Activated CD4-positive, CD25-positive, alpha-beta regulatory T cell treated with anti-CD3 and anti-CD28 coated beads, Interleukin-2, amount 50 U/mL, for 16 hours (primary cell): Measurements from ENCODE around the gene CAPSL.
"Not testable (repeated sequence)": the region's sequence is repeated elsewhere in the genome, so short reads cannot be mapped to it uniquely, and the experiment has no call there.

Experiments used
- DNase-seq: peaks from one replicate; pipeline ENCODE4 v3.0.0-alpha.2; 2020; ENCODE audit warnings: low read depth, low spot score

Gene CAPSL

DNA sequence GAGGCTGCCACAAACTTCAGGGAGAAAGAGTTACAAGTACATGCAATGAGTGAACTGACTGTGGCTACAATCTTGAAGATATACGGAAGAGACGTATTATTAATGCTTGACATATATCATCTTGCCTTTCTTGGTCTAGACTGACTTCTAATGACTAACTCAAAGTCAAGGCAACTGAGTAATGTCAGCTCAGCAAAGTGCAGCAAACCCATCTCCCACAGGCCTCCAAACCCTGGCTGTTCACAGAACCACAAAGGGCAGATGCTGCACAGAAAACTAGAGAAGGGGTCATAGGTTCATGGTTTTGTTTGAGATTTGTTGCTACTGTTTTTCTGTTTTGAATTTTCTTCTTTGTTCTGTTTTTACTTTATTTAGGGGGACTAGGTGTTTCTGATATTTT, 60.8 kb downstream of the CAPSL start:
- no peak for DNase-seq

- DNase-seq: no peak
Measured at GRCh38 chr5:35876922-35877321, 61.5 kb downstream of the CAPSL start.

GRCh38 chr5:35876454-35876853, 62.0 kb downstream of the CAPSL start:
- DNase-seq: no peak

DNA sequence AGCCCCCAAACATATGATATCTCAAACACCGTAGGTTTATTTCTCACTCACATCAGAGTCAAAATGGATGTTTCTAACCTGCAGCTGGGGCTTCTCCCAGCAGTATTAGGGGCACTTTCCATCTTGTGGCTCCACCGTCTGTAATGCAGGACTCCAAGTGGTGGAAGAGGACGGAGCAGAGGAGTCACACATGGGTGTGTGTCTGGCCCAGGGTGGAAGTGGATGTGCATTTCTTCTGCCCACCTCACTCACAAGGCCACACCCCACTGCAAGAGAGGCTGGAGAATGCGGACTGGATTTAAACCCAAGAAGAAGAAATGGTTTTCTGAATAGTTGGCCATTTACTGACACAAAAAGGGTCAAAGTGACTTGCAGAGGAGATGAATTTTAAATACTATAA, 67.8 kb downstream of the CAPSL start:
- no peak for DNase-seq

DNA sequence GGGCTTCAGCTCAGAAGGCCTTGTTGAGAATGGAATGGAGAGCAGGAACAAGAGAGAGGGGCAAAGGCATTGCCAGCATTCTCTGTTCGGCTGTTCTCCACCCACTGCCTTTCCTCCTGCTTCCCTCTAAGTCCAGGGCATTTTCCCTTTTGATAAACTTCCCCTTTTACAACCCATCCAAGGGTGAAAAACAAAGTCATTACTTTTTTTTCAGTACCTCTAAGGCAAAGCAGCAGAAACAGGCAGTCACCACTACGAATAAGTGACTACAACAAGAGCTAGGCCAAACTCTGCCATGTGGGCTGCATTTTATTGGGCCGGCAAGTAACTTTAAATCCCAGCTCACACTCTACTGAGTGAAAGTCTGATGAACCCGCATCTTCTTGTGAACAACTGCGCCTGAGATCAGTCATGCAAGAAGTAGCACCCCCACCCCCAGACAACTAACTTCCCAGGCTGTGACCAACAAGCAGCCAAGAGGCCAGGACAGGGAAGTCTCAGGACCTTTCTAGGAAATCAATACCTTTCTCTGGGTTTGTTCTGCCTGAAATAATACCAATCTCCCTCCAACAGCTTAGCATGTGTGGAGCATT, 68.6 kb downstream of the CAPSL start:
- DNase-seq: no peak

DNA sequence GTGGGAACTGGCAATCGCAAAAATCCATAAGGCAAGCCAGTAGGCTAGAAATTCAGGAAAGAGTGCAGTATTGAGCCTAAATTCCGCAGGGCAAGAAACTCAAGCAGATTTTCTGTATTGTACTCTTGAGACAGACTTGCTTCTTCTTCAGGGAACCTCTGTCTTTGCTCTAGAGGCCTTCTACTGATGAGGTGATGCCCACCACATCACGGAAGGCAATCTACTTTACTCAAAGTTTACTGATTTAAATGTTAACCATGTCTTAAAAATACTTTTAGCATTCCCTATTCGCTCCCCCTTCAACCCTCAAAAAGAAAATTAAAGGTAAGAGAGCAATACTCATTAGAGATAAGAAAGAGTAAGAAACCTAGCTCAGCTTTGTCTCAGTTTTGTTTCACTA, 70.4 kb downstream of the CAPSL start:
- DNase-seq: no peak

DNA sequence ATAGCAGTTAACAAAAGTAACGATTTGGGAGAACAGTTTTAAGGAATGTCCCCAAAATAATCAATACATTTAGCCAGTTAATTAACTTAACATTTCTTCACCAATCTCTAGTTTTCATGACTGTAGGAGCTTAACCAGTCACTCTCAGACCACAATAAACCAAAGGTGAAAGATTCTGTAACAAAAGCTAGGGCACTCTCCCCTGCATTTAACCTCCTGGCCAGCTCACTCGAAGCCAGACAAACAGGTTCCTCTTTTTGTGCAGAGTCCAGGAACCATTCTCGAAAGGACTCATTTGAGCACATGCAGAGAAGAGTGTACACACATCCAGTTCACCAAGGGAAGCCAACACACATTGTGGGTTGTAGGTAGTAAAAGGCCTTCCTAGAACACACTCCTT, 75.3 kb downstream of the CAPSL start:
- DNase-seq: no peak

- DNase-seq: no peak
Measured at GRCh38 chr5:35862126-35862525, 76.3 kb downstream of the CAPSL start.

DNA sequence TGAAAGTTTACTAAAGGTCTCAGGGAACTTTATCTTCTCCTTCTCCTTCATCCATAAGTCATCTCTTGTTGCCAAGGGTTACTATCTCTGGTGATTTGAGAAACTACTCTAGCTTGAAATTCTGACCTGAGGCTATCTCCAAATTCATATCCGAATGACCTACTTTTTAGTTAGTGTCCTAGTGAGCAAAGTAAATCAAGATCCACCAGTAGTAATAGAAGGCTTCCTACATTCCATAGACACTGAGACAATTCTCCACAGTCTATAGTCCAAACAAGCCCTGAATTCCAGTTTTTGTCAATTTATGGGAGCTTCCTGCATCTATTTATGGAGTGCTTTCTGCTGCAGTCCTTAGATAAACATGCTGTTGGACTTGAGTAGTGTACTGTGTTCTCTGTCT, 76.7 kb downstream of the CAPSL start:
- DNase-seq: no peak

- no peak for DNase-seq
Measured at GRCh38 chr5:35860686-35861085, 77.7 kb downstream of the CAPSL start.

DNA sequence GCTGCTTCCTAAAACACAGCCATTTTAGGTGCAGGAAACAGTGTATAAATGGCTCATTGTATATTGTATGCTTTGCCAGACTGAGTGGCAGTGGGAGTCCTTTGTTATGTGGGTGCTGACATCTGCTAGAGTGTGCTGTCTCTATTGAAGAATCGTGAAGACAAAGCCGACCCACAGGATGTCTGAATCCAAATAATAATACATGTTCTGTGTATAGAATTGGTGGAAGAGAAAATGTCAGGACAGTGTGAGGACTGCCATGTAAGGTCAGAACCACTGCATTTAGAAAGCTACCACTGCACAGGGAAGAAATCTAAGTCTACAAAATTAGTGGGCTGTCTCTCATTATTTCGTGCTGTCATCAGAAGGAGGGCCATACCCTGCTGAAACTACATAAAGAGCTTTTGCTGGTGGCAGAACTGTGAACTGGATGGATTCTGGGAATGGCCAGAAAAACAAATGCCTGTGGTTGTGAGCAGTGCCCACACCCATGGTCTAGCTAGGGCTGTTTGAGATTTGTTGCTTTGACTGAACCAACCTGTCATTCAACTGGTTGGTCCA, 79.2 kb downstream of the CAPSL start:
- DNase-seq: no peak

DNA sequence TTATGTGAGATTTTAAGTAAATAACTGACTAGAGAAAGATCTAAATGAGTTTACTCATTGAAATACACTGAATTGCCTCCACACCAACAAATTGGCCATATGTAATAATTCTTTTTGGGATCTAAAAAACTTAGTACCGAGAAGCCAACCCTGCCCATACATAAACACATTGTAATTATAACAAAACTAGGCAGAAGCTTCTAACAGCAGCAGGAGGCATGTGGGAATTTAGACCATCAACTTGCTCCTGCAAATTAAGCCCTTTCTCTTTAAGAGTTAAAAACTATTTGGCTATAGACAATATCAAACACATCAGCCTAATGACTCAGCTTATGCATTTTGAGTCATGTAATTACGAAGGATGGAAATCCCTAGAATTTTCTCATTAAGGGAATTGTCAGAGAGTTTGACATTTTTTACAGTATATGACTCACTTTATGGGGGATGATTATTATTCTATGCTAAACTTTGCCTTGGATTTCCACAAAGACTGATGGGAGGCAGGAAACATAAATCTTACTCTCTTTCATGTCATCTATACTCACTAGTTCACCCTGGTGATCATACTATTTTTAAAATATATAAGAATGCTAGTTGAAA, 80.7 kb downstream of the CAPSL start:
- DNase-seq: no peak

- DNase-seq: no peak
Measured at GRCh38 chr5:35856765-35857351, 81.6 kb downstream of the CAPSL start, which contains the start of gene IL7R. IL7R (plus strand) TSS chr5:35856891; CDS start chr5:35856978, 87 bp downstream.

DNA sequence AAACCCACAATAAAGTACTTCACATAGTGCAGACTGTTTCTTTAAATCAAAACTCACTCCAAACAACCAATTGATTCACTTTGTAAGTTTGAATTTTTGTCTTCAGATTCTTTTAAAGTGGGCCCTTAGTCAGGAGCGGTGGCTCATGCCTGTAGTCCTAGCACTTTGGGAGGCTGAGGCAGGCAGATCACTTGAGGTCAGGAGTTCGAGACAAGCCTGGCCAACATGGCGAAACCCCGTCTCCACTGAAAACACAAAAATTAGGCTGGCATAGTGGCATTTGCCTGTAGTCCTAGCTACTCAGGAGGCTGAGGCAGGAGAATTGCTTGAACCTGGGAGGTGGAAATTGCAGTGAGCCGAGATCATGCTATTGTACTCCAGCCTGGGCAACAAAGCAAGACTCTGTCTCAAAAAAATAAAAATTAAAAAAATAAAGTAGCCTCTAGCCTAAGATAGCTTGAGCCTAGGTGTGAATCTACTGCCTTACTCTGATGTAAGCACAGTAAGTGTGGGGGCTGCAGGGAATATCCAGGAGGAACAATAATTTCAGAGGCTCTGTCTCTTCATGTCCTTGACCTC, 82.1 kb downstream of the CAPSL start:
- not testable (repeated sequence) for DNase-seq

GRCh38 chr5:35855187-35855586, 83.2 kb downstream of the CAPSL start:
- no peak for DNase-seq
